NCI-H146 treated with DMSO at 0.1 percent for 48 hours (cell line): ENCODE data around the gene MACROD1.

Experiments used
- DNase-seq: peaks from one replicate; lab custom pipeline; 2025; ENCODE audit not compliant: unreplicated experiment; lab: John Stamatoyannopoulos, UW

Gene MACROD1

GRCh38 chr11:64093233-64094039, 72.5 kb downstream of the MACROD1 start:
- no peak for DNase-seq

- DNase-seq: no peak
Measured at GRCh38 chr11:64092761-64093136, 73.2 kb downstream of the MACROD1 start.

- no peak for DNase-seq
Measured at GRCh38 chr11:64092111-64092760, 73.7 kb downstream of the MACROD1 start.

- DNase-seq: no peak
Measured at GRCh38 chr11:64090806-64091516, 75.0 kb downstream of the MACROD1 start.

- DNase-seq: no peak
Measured at GRCh38 chr11:64089915-64090805, 75.8 kb downstream of the MACROD1 start.

- DNase-seq: no peak
Measured at GRCh38 chr11:64089493-64089892, 76.4 kb downstream of the MACROD1 start.

GRCh38 chr11:64089027-64089360, 76.9 kb downstream of the MACROD1 start:
- DNase-seq: no peak

GRCh38 chr11:64088162-64089026, 77.5 kb downstream of the MACROD1 start:
- DNase-seq: no peak

- peak; percentile 39 for DNase-seq
Measured at GRCh38 chr11:64086258-64087123, 79.4 kb downstream of the MACROD1 start.

GRCh38 chr11:64085906-64086257, 80.0 kb downstream of the MACROD1 start:
- no peak for DNase-seq

- DNase-seq: no peak
Measured at GRCh38 chr11:64084951-64085710, 80.8 kb downstream of the MACROD1 start.

- no peak for DNase-seq
Measured at GRCh38 chr11:64084146-64084950, 81.6 kb downstream of the MACROD1 start.

- DNase-seq: no peak
Measured at GRCh38 chr11:64083398-64084080, 82.4 kb downstream of the MACROD1 start.

- DNase-seq: peak; percentile 91
Measured at GRCh38 chr11:64081745-64082442, 84.0 kb downstream of the MACROD1 start.

- no peak for DNase-seq
Measured at GRCh38 chr11:64080390-64080789, 85.5 kb downstream of the MACROD1 start.

GRCh38 chr11:64078905-64079304, 87.0 kb downstream of the MACROD1 start:
- DNase-seq: no peak

GRCh38 chr11:64078284-64078683, 87.6 kb downstream of the MACROD1 start:
- no peak for DNase-seq
